GM10847 (cell line): ENCODE data around the gene SLC39A2.

Source experiments
- POLR2A ChIP-seq: IDR thresholded peaks from 2 replicates; pipeline ENCODE4 v1.6.1; 2011; ENCODE audit not compliant: insufficient read length; ENCODE audit errors: extremely low read depth

The SLC39A2 gene

DNA sequence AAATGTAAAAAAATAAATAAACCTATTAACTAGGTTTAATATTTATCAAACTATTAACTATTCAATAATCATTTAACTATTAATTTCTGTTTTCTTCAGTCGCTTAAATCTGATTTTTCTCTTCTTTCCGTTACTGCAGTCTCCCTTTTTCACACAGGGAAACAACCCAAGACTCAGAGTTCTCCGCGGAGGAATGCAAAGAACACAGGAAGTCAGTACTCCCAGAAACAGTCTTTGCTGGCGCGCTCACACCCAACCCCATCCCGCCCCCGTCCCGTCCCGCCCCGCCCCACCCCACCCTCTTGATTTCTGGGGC lies 9.7 kb upstream of the SLC39A2 start:
- no peak for TF ChIP-seq POLR2A

DNA sequence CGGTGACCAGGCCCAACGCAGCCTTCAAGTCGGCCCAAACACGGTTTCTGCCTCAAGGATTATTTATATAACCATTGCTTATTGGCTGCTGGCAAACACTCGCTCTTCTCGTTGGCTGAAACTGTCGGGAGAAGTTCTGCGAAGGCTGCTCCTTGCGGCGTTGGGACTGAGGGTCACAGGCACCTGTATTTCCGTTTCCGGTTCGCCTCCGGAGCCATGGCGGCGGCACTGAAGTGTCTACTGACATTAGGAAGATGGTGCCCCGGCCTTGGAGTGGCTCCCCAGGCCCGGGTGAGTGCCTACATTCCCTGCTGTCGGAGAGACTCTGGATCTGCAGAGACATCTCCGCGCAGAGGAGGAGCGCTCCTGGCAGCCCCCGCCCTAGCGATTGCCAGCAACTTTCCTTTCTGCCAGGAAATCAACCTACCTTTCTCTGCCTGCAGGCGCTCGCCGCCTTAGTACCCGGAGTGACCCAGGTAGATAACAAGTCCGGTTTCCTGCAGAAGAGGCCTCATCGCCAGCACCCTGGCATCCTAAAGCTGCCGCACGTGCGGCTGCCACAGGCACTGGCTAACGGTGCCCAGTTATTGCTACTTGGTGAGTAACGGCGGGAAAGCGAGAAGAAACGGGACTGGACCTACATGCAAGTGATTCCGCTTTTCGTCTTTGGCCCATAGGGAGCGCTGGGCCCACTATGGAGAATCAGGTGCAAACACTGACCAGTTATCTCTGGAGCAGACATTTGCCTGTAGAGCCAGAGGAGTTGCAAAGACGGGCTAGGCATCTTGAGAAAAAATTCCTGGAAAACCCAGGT lies 9.1 kb upstream of the SLC39A2 start, which contains the start of gene METTL17:
Gene METTL17, plus strand, starts transcription at position 194 of the 814 bp plus-strand sequence. Its CDS starts 23 bp downstream, at position 217.
- TF ChIP-seq POLR2A, result peak; percentile 74

DNA sequence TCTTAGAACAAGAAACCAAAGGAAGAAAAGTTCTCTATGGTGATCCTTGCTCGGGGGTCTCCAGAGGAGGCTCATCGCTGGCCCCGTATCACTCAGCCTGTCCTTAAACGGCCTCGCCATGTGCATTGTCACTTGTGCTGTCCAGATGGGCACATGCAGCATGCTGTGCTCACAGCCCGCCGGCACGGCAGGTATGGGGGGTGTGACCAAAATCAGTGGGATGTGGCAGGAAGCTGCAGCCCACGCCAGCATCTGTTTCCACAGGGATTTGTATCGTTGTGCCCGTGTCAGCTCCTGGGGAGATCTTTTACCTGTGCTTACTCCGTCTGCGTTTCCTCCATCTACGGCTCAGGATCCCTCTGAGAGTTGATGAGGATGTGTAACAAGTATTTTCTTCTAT lies 2.6 kb upstream of the SLC39A2 start:
- TF ChIP-seq POLR2A, result no peak

DNA sequence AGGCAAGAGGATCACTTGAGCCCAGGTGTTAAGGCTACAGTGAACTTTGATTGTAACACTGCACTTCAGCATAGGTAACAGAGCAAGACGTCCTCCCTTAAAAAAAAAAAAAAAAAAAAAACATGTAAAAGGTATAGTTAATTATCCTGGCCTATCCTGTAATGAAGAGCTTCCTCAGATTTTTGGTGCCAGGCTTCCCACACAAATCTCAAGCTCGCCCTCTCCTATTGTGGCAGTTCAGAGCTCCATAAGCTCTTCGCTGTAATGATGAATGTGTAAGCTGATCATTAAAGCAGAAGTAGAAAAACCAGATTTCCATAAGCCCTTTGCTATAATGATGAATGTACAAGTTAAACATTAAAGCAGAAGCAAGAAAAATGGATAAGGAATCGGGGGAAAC lies 2.0 kb upstream of the SLC39A2 start:
- TF ChIP-seq POLR2A, result no peak

DNA sequence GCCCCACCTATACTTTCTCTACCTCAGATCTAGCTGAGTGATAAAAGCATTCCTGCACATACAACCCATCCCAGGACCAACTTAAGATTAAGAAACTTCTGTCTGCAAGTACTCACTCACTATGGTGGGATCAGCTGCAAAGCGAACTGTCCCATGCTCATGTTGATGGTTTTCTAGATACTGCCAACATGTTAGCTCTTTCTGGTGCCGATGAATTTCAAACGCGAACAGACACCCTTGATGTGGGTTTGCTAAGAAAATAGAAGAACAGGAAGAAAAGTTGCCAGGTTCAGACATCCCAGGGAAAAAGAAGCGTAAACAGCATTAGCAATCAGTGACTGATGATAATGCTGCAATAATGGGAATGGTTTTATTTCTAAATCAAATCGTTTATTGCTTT lies 1.5 kb upstream of the SLC39A2 start:
- no peak for TF ChIP-seq POLR2A

DNA sequence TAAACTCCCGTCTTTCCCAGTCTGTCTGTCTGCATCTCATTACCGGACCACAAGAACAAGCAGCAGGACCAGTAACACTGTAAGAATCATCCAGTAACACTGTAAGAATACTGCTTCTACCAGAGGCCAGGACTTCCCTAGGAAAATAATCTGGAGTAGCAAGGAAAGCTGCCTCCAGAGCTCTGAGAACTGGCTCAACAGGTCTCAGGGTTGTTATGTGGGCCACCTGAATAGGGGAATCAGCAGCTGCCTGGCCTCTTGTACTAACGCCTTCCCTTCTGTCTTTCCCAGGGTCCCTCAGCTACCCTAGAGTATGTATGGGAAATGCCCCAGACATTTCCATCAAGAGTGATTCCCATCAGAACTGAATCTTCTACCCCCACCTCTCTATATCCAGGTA lies 954 bp upstream of the SLC39A2 start:
- TF ChIP-seq POLR2A, result no peak

DNA sequence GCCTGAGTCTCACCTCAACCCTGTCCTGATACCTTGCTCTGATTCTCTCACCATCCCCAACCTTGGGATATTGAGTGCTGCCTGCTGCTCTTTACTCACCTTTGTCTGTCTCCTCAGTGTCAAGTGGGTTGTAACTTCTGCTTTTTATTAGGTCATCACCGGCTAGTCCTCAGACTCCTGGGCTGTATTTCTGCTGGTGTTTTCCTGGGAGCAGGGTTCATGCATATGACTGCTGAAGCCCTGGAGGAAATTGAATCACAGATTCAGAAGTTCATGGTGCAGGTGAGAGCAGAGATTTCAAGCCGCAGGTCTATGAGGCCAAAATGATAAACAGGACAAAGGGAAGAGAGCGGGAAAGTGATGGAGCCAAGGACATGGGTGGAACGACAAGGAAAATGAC lies 498 bp downstream of the SLC39A2 start:
- TF ChIP-seq POLR2A, result no peak

DNA sequence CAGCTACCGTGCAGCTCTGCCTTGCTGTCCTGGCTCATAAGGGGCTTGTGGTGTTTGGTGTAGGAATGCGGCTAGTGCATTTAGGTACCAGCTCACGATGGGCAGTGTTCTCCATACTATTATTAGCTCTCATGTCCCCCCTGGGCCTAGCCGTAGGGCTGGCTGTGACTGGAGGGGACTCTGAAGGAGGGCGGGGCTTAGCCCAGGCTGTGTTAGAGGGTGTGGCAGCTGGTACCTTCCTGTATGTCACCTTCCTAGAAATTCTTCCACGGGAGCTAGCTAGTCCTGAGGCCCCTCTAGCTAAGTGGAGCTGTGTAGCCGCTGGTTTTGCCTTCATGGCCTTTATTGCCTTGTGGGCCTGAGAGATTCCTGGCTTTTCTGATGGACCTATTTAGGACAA lies 2.1 kb downstream of the SLC39A2 start:
- no peak for TF ChIP-seq POLR2A

DNA sequence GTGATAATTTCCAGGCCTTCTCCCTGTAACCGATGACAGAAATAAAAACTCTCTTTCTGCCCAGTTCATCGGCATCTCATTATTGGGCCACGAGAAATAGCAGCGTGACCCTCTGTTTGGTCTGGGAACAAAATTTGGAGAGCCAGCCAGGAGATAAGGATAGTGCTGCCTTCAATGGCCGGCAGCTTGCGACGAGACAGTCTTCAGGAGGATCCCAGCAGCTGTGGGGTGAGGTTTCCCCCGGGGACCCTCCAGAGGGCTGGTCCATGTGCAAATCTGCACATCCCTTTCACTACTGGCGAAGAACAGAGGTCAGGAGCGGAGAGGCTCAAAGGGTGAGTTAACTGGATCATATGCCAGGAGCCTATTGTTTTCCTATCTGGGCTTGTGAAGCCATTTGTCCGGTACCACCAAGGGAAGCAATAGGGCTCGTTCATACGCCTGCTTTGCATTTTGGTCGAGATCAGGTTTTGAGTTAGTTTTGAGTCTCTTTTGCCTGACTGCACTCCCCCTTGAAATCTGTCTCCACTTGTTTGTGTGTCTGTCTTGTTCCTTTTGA lies 4.8 kb downstream of the SLC39A2 start:
- no peak for TF ChIP-seq POLR2A

DNA sequence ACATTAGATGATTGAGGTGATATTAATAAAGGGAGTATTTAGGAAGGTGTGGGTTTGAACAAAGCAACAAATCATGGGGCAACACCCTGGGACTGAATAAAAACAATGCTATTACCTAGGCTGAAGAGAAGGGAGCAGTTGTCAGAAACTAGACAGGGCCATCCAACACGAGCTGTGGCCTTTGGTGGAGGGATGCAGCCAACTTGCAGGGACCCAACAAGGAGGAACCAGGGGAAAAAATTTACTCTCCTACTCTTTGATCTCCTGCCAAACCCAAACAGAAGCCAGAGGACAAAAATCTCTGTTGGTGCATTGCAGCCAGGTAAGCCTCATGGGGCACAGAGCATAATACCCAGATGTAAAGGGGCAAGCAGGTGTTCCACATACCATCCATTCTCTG lies 12.0 kb downstream of the SLC39A2 start:
- TF ChIP-seq POLR2A, result no peak

DNA sequence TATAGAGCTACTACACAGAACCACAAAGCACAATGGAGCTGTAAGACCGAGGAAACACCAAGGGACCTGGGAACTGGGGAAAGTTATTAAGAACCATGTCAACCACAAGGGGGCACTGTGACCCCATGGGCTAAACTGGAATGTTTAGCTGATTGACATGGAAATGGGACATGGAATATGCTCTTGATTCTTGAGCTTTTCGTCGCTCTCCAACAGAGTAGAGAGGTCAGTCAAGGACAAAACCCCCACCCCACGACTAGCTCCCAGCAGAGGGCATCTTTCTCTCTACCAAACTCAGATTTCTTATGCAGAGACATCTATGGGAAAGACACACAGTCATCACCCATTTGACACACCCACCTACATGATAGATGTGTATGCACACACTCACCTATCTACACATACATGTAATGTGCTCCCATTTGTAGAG lies 15.7 kb downstream of the SLC39A2 start:
- TF ChIP-seq POLR2A, result no peak

DNA sequence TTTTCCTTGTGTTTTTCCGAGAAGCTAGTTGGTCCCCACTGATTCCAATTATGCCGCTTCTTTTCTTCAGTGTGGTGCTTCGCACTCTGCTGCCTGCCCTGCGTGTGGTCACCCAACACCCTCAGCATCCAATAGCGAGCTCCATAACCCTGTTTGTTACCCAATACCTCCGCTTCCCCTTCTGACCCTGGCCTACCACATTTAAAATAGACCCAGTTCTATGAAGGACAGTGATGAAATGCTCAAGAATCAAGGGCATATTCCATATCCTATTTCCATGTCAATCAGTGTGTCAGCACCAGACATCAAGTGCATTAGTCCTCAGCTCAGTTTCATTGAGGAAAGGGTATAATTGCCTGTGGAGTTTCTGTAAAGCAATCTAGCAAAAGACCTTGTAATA lies 16.2 kb downstream of the SLC39A2 start:
- TF ChIP-seq POLR2A, result no peak

DNA sequence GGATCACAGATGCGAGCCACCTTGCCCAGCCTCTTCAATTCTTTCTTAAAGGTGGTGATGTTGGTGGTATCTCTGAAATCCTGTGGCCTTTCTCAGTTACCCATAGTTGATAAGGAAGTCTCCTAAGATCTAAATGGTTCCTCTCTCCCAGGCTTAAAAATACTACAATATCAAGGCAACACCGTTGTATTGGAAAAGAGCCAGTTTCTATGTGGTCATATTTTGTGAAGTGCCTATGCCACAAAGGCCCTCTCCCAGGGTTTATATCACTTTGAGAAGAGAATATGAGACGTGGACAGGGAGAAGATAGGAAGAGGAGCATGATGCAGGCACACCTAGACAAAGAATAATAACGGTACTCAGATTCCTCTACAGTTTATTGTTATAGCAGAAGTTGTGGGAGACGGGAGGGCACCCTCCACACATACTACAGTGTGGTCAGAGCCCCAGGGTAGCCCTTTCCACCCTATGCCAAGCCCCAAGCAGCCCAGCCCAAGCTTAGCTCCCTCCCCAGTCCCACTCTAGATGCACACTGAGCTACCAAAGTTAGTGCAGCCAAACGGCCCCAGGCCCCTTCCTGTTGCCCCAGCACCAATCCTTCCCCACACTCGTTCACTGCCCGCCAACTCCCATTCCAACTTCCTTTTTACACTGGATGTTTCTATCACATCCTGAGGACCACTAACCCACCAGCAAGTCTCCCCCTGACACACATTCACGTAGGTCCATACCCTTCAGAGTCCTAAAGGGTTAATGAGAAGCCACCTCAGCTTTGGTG lies 17.5 kb downstream of the SLC39A2 start:
- no peak for TF ChIP-seq POLR2A

DNA sequence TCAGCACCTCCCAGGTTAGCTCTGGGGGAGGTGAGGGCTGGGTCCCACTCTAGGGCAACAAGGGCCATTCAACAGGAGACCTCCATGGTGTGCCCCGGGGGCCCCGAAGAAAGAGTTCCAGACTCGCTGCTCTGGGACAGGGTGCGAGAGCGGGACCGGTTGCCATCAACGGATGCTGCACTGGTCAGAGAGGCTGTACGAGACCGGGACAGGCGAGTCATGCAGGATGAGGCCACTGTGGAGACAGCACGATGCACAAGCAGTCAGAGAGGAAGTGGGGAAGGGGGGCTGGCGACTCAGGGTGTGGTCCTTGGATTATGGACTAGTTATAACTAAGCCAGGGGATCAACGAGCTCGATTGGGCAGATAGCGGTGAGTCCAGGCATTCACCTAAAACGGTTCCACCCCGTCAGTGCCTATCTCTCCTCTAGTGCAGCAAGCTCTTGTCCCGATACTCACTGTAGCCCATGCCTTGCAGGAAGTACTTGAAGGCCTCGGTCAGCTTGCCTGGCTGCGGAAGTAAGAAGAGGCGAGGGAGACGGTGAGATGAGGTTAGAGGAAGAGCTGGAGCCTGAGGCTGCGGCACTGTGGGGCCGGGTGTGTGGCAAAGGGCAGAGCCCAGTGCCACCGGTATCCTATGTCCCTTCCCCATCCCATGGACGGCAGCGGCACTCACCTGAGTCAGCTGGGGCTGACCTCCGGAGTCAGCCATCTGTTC lies 18.6 kb downstream of the SLC39A2 start:
- TF ChIP-seq POLR2A, result no peak

DNA sequence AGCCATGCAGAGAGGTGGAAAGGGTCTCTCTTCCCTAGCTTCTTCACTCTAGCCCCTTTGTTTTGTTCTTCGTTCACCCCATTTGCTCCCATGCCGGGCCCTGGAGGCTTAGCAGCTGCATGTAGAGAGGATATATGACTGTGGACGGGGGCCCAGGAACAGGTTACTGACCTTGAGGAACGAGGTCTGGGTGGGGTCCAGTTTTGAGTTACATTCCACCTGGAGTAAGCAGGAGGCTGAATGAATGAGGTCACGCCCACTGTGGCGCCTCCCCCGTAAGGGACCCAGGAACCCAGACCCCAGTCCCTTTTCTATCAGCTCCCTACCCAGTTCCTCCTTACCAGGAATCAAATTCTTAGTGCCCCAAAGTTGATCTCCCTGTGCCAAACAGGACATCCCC lies 19.2 kb downstream of the SLC39A2 start:
- TF ChIP-seq POLR2A, result no peak

DNA sequence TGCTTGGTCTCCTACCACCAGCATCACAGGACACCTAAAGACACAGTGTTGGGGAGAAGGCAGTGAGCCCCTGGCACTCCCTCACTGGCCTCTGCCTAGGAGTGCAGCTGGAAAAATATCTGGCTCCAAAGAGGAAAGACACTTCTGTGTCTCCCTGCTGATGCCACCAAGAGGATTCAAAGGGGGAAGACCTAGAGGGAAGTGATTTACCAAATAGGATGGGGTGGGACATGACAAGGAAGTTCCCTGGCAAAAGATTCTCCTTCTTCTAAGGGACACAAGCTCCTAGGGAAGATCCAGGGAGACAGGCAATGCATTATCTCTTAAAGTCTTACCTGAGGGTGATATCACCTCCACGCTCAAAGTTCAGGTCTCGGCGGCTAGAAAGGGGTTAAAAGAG lies 19.7 kb downstream of the SLC39A2 start:
- no peak for TF ChIP-seq POLR2A

DNA sequence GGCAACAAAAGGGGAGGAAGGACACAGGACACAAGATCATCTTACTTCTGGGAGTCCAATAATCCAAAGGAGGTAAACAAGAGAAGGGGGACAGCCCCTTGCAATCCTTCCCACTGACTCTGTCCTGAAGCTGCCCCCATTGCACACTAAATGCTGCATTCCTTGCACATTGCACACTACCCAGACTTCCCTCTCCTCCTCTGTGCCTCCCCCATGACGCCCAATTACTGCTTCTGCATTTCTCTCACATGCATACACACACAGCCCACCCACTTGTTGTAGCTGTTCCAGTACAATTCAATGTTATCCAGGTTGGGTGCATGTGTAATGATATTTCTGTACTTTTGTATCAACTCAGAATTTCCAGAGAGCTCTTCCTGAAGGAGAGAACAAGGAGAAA lies 20.3 kb downstream of the SLC39A2 start:
- no peak for TF ChIP-seq POLR2A
